ENCODE measurements around the gene NCS1.

GRCh38 chr9:130225071-130225470, 52.9 kb downstream of the NCS1 start:
- TF ChIP-seq CTCF (IDR thresholded peaks at IDR 0.05; ENCODE audit: low read depth, low read length) (no peak), EZH2phosphoT487 (IDR thresholded peaks at IDR 0.05; ENCODE audit: low read depth) (no peak)
